UCSD-AML1 (cell line): Measurements from ENCODE around the gene AGO1.
"Not testable (repeated sequence)": the region's sequence is repeated elsewhere in the genome, so short reads cannot be mapped to it uniquely, and the experiment has no call there.

ENCODE experiments used
- DNase-seq: peaks from one replicate; lab custom pipeline; 2025; ENCODE audit not compliant: unreplicated experiment; lab: John Stamatoyannopoulos, UW

The AGO1 gene

DNA sequence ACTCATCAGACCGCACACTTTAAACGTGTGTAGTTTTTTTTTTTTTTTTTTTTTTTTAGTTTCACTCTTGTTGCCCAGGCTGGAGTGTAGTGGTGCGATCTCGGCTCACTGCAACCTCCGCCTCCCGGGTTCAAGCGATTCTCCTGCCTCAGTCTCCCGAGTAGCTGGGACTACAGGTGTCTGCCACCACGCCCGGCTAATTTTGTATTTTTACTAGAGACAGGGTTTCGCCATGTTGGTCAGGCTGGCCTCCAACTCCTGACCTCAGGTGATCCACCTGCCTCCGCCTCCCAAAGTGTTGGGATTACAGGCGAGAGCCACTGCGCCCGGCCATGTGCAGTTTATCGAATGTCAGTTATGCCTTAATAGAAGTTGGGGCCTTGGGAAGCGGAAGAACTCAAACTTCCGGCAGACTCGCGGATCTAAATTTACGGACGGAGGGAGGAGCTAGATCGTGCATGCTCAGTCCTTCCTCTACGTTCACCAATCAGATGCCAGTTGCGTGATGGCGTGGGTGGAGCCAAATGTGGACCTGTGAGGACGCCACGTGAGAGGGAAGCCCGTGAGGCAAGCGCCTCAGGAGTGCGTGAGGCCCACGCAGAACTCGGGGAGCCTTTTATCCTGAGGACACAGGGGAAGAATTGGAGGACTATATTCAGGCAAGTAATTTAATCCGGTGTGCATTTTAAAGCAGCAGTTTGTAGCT, 13.6 kb upstream of the AGO1 start:
- not testable (repeated sequence) for DNase-seq

DNA sequence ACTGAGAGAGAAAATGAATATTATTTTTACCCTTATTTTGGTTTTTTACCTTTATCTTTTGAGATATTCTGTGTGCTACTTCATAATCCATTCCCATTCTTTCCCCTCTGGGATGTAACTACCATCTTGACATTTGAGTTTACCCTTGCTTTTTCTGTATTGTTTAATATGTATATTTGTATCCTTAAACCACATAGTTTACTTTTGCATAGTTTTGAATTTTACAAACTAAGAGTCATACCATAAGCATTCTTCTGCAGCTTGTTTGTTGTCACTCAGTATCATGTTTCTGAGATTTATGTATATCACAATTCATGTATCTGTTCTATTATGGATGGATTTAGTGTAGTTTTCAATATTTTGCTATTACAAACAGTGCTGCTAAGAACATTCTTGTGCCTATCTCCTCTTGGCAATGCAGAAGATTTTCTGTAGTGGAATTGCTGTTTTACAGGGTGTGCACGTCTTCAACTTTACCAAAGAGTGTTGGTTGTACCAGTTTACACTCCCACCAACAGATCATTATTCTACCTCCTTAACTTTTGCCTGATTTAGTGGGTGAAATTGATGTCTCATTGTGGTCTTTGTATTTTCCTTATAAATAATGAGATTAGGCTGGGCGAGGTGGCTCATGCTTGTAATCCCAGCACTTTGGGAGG, 12.2 kb upstream of the AGO1 start:
- no peak for DNase-seq

DNA sequence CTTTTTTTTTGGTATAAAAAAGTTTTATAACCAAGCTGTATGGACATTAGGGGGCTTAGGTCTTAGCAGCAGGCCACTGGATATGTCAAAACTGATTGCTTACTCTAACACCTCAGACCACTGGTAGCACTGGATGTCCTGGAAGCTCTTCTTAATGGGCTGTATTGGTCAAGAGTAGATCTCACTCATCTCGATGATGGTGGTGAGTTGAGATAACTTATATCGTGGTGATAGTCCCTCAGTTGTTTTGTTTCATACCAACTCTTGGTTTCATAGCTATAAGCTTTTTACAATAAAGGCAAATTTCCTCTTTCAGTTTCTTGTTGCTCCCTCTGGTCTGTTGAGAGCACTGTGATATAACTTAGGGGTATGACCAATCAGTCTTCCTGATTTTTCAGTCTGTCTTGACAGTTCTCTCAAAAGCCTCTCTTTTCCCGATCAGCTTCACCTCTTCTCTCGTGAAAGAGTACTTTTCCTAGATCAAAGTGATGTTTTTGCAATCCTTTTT, 9.7 kb upstream of the AGO1 start:
- DNase-seq, result no peak

DNA sequence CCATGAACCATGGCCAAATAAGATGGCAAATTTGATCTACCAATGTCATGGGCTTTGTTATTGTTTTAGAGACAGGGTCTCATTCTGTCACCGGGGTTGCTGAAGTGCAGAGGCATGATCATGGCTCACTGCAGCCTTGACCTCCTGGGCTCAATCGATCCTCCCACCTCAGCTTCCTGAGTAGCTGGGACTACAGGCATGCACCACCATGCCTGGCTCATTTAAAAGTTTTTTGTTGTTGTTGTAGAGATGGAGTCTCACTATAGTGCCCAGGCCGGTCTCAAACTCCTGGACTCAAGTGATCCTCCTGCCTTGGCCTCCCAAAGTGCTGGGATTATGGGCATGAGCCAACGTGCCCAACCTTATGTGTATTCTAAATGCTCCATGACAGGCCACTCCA, 8.9 kb upstream of the AGO1 start:
- DNase-seq, result not testable (repeated sequence)

DNA sequence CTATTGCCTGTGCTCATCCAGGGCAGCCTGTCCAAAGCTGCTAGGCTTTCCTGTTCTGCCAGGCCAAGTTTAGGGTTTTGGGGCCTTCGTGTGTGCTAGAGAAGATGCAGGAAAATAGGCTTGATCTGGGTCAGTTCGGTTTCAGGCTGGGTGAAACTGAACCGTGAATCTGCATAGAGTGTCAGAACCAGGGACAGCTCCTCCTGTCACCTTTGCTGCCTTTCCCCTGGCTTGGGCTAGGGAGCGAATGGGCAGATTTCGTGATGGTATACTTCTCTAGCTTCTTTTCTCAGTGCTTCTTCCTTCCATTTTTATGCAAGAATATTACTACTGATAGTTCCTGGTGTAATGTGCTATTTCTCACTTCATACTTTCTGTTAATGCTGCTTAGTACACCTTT, 6.0 kb upstream of the AGO1 start:
- no peak for DNase-seq

DNA sequence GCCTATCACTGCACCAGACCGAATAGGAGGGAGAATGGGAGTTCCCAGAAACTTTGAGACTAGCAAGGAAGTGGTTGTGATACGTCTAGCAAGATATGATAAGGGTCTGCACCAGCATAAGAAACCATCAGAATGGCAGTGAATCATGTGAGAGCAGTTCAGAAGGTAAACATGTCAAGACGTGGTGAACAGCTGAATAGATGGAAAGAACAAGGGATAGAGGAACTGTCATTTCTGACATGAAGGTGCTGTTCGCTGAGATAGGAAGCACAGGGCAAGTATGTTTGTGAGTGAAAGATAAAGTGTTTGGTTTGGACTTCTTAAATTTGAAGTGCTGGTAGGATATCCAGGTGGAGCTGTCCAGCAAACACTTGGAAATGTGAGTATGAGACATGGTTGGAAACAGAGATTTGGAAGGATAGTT, 1.1 kb upstream of the AGO1 start:
- no peak for DNase-seq

DNA sequence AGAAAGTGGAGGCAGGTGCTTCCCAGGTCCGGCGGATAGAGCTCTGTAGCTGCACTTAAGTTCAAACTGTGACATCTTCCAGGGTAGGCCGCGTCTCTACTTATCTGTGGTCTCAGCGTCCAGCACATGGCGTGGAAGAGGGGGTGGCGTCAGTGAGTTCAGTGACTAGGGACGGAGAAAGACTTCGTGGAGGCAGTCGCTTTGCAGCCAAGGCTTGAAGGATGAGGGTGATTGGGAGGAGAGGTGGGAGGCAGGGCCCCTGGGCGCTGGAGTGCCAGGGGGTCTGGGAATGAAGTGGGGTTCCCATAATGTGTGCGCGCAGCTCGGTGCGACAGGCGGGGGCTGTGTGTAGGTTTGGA, 444 bp upstream of the AGO1 start:
- DNase-seq, result no peak

DNA sequence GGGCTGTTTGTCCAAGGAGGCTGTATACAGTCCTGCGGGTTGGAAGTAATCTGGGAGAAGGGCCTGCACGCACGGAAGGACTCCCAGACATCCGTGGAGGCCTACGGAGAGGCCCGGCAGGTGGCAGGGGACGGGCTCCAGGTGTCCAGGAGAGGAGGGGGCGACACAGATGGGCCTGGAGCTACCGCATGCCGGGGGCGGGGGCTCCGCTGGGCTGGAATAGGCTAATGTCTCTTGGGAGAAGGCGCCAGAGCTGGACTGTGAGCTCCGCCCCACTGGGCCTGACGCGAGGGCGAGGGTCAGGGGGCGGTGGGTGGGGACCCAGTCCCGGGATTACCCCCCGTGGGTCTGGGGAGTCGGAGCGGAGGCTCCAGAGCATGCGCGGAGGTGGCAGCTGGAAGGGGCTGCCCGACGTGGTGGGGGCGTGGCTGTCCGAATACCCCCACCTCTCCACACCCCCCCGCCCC, 659 bp downstream of the AGO1 start:
- DNase-seq, result peak; percentile 35

DNA sequence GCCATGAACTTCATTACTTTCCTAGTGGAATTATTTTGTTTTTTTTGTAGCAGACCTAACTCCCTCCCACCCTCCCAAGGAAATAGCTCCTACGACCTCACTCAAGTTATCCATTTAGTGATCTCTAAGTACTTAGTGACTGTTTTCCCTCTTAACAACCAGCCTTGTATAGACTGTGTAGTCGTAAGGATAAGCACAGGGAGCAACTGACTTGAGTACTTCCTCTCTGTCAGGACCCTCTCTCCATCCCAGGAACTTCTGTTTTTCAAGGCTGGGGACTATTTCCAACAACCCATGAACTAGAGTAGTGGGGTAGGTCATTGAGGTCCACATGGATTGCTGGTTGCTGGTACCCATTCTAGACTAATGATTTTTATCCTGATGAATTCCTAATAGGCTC, 1.9 kb downstream of the AGO1 start:
- no peak for DNase-seq

DNA sequence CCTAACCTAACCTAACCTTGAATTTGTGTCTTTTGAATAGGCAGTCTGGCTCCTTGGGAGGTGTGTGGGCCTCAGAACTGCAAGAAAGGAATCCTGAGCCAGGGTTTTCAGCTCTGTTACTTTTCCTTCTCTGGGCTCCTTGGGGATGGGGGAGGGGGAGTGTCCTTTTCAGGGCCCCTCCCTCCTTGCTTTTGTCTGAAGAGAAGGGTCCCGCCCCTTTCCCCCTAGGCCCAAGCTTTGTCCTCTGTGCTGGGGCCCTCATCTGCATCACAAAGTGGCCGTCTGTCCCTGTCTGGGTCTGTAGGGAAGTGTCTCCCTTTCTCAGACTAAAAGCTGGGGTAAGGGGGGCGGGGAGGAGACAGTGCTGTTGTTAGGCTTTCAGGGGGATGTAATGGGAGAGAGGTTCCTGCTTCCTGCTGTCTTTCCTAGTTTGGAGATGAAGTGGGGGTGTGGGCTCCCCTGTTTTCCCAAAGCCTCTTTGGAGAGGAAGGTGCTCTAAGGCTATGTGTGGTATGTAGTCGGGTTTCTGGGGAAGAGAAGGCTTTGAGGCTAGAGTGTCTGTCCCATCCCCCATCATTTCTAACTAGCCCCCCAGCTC, 3.1 kb downstream of the AGO1 start:
- DNase-seq, result peak; percentile 26

DNA sequence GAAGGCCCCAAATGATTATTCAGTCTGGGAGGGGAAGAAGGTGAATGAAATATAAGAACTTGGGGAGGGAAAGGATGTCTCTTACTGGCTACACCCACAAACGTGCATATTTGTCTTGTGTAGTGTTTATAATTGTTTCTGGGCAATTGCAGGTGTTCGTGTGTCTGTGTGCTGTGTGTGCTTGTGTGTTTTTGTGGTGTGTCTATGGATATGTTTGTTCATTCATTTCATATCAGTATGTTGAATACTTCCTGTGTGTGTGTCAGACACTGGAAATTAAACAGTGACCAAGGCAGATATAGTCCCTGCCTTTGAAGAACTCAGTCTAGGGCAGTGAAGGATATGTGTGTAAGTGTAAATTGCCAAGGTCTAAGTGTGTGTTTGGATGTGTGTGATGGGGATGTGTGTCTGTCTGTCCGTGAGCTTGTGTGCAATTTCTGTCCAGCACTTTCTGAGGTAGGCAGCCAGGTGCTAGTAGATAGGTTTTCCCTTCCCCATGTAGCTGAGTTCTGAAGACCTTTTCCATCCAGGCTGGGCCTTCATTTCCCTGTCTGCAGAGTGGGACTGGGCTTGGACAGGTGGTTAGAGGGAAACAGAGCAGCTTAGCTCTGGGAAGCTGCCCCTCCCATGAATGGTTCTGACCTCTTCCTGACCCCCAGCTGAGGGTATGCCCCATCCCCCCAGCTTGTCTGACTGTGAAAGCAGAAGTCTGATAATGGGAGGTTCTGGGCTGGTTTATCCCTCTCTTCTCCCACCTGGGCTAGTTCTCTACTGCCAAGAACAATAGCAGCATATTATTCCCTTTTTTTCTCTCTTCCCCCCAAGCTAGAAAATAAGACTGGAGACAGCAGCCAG, 3.8 kb downstream of the AGO1 start:
- peak; percentile 36 for DNase-seq

DNA sequence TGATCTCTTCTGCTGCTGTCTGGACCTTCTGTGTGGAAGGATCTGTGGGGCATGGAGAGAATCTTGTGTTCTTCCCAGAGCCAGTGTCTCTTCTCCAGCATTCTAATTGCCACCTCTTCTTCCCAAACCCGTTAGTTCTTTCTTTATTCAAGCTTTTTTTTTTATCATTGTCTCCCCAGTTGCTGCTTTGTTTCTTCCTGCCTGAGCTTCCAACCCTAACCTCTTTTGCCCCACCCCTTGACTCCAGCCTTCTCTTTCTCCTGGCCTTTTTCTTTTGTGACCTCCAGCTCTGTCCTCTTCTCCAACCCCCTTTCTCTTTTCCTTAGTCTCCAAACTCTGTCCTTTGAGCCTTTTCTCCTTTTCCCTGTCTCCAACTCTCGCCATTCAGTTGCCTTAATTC, 4.5 kb downstream of the AGO1 start:
- no peak for DNase-seq

DNA sequence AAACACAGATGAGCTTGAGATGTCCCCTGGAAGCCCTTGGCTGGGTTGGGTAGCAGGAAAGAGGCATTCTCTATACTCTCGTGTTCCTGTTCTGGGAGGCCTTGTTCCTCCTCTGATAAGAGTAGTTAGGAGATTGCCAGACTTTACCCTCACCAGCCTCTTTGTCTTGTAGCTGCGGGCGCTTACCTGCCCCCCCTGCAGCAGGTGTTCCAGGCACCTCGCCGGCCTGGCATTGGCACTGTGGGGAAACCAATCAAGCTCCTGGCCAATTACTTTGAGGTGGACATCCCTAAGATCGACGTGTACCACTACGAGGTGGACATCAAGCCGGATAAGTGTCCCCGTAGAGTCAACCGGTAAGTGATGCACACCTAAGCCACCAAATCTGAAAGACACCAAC, 5.2 kb downstream of the AGO1 start:
- no peak for DNase-seq

DNA sequence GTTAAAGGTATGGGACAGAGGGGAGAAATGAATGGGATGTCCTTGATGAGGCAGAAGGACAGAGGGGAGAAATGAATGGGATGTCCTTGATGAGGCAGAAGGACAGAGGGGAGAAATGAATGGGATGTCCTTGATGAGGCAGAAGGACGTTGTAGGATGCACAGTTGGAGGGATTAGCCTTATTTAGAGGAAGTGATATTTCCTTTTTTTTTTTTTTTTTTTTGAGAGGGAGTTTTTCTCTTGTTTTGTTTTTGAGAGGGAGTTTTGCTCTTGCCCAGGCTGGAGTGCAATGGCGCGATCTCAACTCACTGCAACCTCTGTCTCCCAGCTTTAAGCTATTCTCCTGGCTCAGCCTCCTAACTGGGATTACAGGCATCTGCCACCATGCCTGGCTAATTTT, 6.0 kb downstream of the AGO1 start:
- not testable (repeated sequence) for DNase-seq

DNA sequence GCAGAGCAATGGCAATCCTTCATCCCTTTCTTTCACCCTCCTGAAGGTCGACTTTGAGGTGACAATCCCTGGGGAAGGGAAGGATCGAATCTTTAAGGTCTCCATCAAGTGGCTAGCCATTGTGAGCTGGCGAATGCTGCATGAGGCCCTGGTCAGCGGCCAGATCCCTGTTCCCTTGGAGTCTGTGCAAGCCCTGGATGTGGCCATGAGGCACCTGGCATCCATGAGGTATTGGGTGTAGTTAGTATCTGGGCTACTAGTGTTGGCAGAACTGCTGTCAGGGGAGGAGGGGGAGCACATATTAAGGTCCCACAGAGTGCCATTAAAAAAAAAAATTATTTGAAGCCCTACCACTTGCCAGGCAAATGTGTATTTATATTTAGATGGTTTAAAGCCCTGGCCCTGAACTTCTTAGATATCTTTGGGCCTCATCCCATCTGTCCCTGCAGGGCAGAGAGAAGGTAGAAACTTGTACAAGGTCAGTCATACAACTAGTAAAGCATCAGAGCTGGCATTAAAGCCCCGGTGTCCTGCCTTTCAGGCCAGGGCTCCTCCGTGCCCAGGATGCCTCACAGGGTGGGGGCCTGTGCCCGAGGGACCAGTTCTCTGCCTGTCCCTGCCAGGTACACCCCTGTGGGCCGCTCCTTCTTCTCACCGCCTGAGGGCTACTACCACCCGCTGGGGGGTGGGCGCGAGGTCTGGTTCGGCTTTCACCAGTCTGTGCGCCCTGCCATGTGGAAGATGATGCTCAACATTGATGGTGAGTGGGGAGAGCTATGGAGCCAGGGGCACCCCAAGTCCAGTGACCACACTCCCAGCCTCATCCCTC, 10.3 kb downstream of the AGO1 start:
- DNase-seq, result no peak

DNA sequence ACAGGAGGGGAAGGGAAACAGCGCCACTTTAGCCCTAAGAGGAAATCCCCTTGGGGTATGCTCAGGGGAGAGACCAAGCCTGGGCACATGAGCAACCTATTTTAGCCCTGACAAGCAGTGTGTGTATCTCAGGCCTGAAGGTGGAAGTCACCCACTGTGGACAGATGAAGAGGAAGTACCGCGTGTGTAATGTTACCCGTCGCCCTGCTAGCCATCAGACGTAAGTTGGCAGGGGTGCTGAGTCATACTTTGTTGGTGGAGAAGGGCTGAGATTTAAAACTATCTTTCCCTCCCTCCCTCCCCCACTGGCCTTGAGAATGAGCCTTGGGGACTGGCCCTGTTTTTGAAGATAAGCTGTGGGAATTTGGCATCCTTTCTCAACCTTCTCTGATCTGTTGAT, 11.2 kb downstream of the AGO1 start:
- peak; percentile 53 for DNase-seq

DNA sequence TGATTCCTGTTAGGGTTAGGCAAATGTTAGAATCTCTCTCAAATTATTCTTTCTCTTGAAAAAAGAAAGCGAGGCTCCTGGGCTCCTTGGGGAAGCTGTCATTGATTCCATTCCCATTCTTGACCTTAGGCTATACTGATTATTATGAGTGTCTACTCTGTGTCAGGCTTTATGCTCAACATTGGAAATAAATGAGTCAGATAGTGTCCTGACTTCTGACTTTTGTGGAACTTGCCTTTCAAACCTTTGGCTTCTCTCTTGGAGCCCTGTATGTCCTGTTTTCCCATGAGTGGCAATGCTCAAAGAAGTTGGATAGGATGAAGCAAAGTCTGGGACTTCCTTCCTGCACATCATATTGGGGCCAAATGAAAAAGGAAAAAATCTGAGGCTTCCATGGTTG, 11.6 kb downstream of the AGO1 start:
- no peak for DNase-seq

DNA sequence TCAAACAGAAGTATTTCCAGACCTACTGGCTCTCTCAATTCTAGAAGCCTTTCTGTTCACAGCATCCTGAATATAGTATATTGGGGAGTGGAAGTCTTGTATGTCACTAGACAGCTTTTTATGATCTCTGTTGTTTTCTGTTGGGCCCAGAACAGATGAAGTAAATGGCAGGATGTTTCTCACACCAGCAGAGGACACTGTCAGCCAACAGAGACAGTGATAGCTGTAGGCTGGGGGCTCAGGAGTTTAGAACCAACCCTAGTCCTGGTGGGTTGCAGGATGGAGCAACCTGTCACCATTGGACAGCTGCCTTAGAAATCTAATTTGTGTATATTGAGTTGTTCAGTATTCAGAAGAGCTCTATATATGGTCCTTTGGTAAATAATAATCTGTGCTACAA, 16.9 kb downstream of the AGO1 start:
- DNase-seq, result no peak

DNA sequence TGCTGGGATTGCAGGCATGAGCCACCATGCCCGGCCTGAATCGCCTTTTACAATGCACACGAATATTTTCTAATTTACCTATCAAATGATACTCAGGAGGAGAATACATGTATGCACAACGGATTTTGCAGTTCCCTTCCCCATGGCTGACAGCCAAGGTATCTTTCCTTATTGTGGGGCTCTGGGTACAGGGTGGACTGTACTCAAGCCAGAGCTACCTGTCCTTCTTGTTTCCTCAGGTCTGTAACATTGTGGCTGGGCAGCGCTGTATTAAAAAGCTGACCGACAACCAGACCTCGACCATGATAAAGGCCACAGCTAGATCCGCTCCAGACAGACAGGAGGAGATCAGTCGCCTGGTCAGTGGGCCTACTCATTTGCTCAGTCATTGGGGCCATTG, 18.2 kb downstream of the AGO1 start:
- DNase-seq, result no peak

DNA sequence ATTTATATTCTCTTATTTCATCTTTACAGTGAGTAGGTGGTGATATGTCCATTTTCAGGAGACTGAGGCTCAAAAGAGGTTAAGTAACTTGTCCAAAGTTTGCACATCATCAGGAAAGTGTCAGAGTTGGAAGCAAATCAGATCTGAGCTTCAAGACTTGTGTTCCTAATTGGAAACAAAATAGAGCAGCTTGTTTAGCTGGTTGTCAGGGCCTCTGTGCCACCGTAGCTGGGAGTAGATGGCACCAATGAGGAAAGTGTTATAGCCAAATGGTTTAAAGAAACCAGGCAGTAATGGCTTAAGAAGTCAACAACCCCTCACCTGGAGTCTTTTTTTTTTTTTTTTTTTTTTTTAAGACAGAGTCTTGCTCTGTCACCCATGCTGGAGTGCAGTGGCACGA, 19.7 kb downstream of the AGO1 start:
- DNase-seq, result no peak

DNA sequence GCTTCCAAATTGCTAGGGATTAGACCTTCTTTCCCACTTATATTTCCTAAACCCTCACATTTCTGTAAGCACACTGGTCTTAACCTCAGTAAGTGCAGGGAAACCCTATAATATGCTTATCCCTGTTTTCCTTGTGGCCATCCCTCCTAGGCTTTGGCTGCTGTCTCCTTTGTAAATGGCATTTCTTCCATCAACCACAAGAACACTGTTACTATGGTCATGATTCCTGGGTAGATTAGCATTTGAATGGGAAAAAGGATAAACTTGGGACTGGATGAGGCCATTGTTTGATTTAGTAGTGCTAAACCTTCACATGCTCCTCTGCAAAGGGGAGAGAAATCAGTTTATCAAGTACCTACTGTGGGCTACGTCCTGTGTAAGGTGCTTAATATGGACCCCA, 31.7 kb downstream of the AGO1 start:
- DNase-seq, result no peak
